ENCODE results near the gene CPT1B. TPM values are rescaled to one million over a fixed set of nuclear protein-coding genes. Genes with fewer than 3 reads are reported as not detected.

The CPT1B gene
- total and polyA plus RNA-seq, 10 of the 15 experiments (the other 5 are each of a cell fraction or from before 2014, with no cell fraction given): 3.5 to 54.0 (median 21.7) TPM

- peak; percentile 38; the same call in 1 of the 2 replicates for TF ChIP-seq SMC3 (IDR thresholded peaks at IDR 0.05; ENCODE audit: borderline replicate concordance, low read length)
- peak; percentile 28 to 51; a peak in 2 of 4 replicates for TF ChIP-seq IKZF2 (IDR thresholded peaks at IDR 0.05)
- TF ChIP-seq HDGF (IDR thresholded peaks at IDR 0.05): peak; percentile 34; the same call in 1 of the 2 replicates
- TF ChIP-seq RELA (IDR thresholded peaks at IDR 0.05; ENCODE audit: borderline replicate concordance, partially characterized antibody): no peak
- no peak for TF ChIP-seq NFYB (IDR thresholded peaks at IDR 0.05; ENCODE audit: insufficient read depth, low read depth, low read length)
- TF ChIP-seq FOXM1 (IDR thresholded peaks at IDR 0.05; ENCODE audit: low read depth, low read length): no peak
- TF ChIP-seq MXI1 (IDR thresholded peaks at IDR 0.05; ENCODE audit: low read depth, low read length): 0 out of 2 replicates have a peak, but pooled peaks have one; percentile 41
- 0 out of 2 replicates have a peak, but pooled peaks have one; percentile 57 for TF ChIP-seq LARP7 (IDR thresholded peaks at IDR 0.05)
- TF ChIP-seq BCL11A (IDR thresholded peaks at IDR 0.05; ENCODE audit: low read depth, low read length): no peak
- peak; percentile 75 for TF ChIP-seq GATAD2B (conservative IDR thresholded peaks at IDR 0.05; ENCODE audit: low read depth)
- peak; percentile 38; the same call in 1 of the 2 replicates for TF ChIP-seq RAD21 (IDR thresholded peaks at IDR 0.05; ENCODE audit: insufficient read depth, low read depth, low read length)
- TF ChIP-seq MYB (IDR thresholded peaks at IDR 0.05; ENCODE audit: borderline replicate concordance, low read depth, low read length): no peak
- peak; percentile 72; the same call in 1 of the 2 replicates for TF ChIP-seq ZNF207 (IDR thresholded peaks at IDR 0.05; ENCODE audit: borderline replicate concordance)
- no peak for TF ChIP-seq E2F8 (IDR thresholded peaks at IDR 0.05; ENCODE audit: low read depth, partially characterized antibody)
- TF ChIP-seq IKZF1 (conservative IDR thresholded peaks at IDR 0.05): peak; percentile 86
- peak; percentile 65 for TF ChIP-seq YY1 (IDR thresholded peaks at IDR 0.05; ENCODE audit: low read depth, low read length)
- peak; percentile 65; the same call in 1 of the 2 replicates for TF ChIP-seq BACH1 (IDR thresholded peaks at IDR 0.05; ENCODE audit: borderline replicate concordance)
- TF ChIP-seq HDAC6 (IDR thresholded peaks at IDR 0.05; ENCODE audit: unreplicated experiment): no peak
- TF ChIP-seq KLF5 (IDR thresholded peaks at IDR 0.05; ENCODE audit: partially characterized antibody): no peak
- peak; percentile 69 for TF ChIP-seq DPF2 (IDR thresholded peaks at IDR 0.05)
- TF ChIP-seq EGR1 (IDR thresholded peaks at IDR 0.05; ENCODE audit: borderline replicate concordance in 1 of 2, low read depth in 2 of 2, low read length in 2 of 2): no peak
- no peak for TF ChIP-seq POU2F2 (IDR thresholded peaks at IDR 0.05; ENCODE audit: borderline replicate concordance, low read depth, low read length)
- peak in 1 of 2 experiments; percentile 68; a peak in 2 of 4 replicates for TF ChIP-seq BHLHE40 (IDR thresholded peaks at IDR 0.05; ENCODE audit: borderline replicate concordance in 1 of 2, low read depth in 2 of 2, low read length in 1 of 2)
- TF ChIP-seq POLR2AphosphoS2 (IDR thresholded peaks at IDR 0.05; ENCODE audit: low read depth, low read length): no peak
- no peak for TF ChIP-seq HCFC1 (IDR thresholded peaks at IDR 0.05; ENCODE audit: low read length)
- 0 out of 2 replicates have a peak, but pooled peaks have one; percentile 11 for TF ChIP-seq CREM (IDR thresholded peaks at IDR 0.05; ENCODE audit: low read depth)
- TF ChIP-seq BCL3 (IDR thresholded peaks at IDR 0.05; ENCODE audit: borderline replicate concordance, insufficient read depth, low read depth, low read length, poor library complexity, severe bottlenecking): peak; percentile 15
- peak; percentile 38 for TF ChIP-seq POLR2A (IDR thresholded peaks at IDR 0.05; ENCODE audit: low read depth, low read length)
- peak; percentile 38; the same call in 1 of the 2 replicates for TF ChIP-seq ATF7 (IDR thresholded peaks at IDR 0.05; ENCODE audit: low read depth)
These were observed 34.0 kb downstream of the CPT1B start (continued) for GRCh38 chr22:50544078-50544745.
